HEK293 (cell line): ENCODE measurements around the gene TIE1.

Source experiments
- CTCF ChIP-seq: fragments of 450-650 bp; formaldehyde crosslinking; IDR thresholded peaks from 2 replicates; pipeline ENCODE4 v1.5.1; 2016; ENCODE audit warnings: missing biosample characterization, missing genetic modification characterization
- GLIS1 ChIP-seq: fragments of 450-650 bp; formaldehyde crosslinking; IDR thresholded peaks from 2 replicates; pipeline ENCODE4 v1.5.1; 2016; ENCODE audit warnings: missing biosample characterization, missing genetic modification characterization
- RBAK ChIP-seq: fragments of 450-650 bp; formaldehyde crosslinking; IDR thresholded peaks from 2 replicates; pipeline ENCODE4 v1.5.1; 2016; ENCODE audit warnings: missing biosample characterization, missing genetic modification characterization
- ZNF138 ChIP-seq: fragments of 450-650 bp; formaldehyde crosslinking; IDR thresholded peaks from 2 replicates; pipeline ENCODE4 v1.5.1; 2016; ENCODE audit warnings: missing biosample characterization, missing genetic modification characterization, borderline replicate concordance
- ZNF18 ChIP-seq: fragments of 450-650 bp; formaldehyde crosslinking; IDR thresholded peaks from 2 replicates; pipeline ENCODE4 v1.5.1; 2016; ENCODE audit warnings: missing biosample characterization, missing genetic modification characterization
- ZNF274 ChIP-seq, 2 experiments: fragments of 200-500 bp in 1 of 2; fragments of 450-650 bp in 1 of 2; sonication (Bioruptor generic) in 1 of 2; formaldehyde crosslinking in 1 of 2; IDR thresholded peaks; 2 replicates each; pipeline versions ENCODE4 v1.5.1 to v1.6.1; 2014 to 2016; ENCODE audit warnings: borderline replicate concordance in 1 of 2, inconsistent platforms in 1 of 2, low read length in 1 of 2, missing biosample characterization in 1 of 2, missing genetic modification characterization in 1 of 2
- ZNF423 ChIP-seq: fragments of 450-650 bp; formaldehyde crosslinking; IDR thresholded peaks from 2 replicates; pipeline ENCODE4 v1.5.1; 2016; ENCODE audit warnings: missing biosample characterization, missing genetic modification characterization
- ZNF549 ChIP-seq: fragments of 450-650 bp; IDR thresholded peaks from 2 replicates; pipeline ENCODE4 v1.5.1; 2018; ENCODE audit warnings: missing biosample characterization, missing genetic modification characterization, mild to moderate bottlenecking, inconsistent platforms, moderate library complexity
- ZNF561 ChIP-seq: fragments of 450-650 bp; IDR thresholded peaks from 2 replicates; pipeline ENCODE4 v1.5.1; 2018; ENCODE audit warnings: missing biosample characterization, missing genetic modification characterization, borderline replicate concordance
- ZNF623 ChIP-seq: fragments of 450-650 bp; formaldehyde crosslinking; IDR thresholded peaks from 2 replicates; pipeline ENCODE4 v1.5.1; 2016; ENCODE audit warnings: missing biosample characterization, missing genetic modification characterization
- ZNF677 ChIP-seq: fragments of 450-650 bp; IDR thresholded peaks from 2 replicates; pipeline ENCODE4 v1.5.0; 2018; ENCODE audit warnings: missing biosample characterization, mild to moderate bottlenecking, missing genetic modification characterization, moderate library complexity
- ZNF768 ChIP-seq: fragments of 450-650 bp; formaldehyde crosslinking; IDR thresholded peaks from 2 replicates; pipeline ENCODE4 v1.5.1; 2018; ENCODE audit warnings: missing biosample characterization, mild to moderate bottlenecking, missing genetic modification characterization
- ZNF830 ChIP-seq: fragments of 450-650 bp; IDR thresholded peaks from 2 replicates; pipeline ENCODE4 v1.5.0; 2018; ENCODE audit warnings: missing biosample characterization, missing genetic modification characterization, low read depth, mild to moderate bottlenecking, moderate library complexity
- ZNF837 ChIP-seq: fragments of 450-650 bp; formaldehyde crosslinking; IDR thresholded peaks from 2 replicates; pipeline ENCODE4 v1.5.1; 2016; ENCODE audit warnings: missing biosample characterization, missing genetic modification characterization

GRCh38 chr1:43305461-43305860 is 4.7 kb downstream of the TIE1 start:
- no peak for TF ChIP-seq CTCF (tag by site-specific recombination)
- TF ChIP-seq ZNF423 (tag by site-specific recombination): no peak
- no peak for TF ChIP-seq ZNF138 (tag by site-specific recombination)
- TF ChIP-seq GLIS1 (tag by site-specific recombination): no peak
- no peak for TF ChIP-seq ZNF18 (tag by site-specific recombination)
- no peak for TF ChIP-seq ZNF768 (tag by site-specific recombination)
- TF ChIP-seq ZNF677: no peak
- no peak for TF ChIP-seq ZNF623 (tag by site-specific recombination)
- no peak for TF ChIP-seq ZNF837 (tag by site-specific recombination)
- TF ChIP-seq ZNF561 (tag by site-specific recombination): no peak
- TF ChIP-seq ZNF549 (tag by site-specific recombination): no peak
- no peak for TF ChIP-seq ZNF274 (IDR thresholded peaks at IDR 0.05; ENCODE audit: low read length)
- TF ChIP-seq ZNF274 (tag by site-specific recombination; IDR thresholded peaks at IDR 0.05; ENCODE audit: borderline replicate concordance): no peak
- TF ChIP-seq RBAK (tag by site-specific recombination): no peak
- no peak for TF ChIP-seq ZNF830 (tag by site-specific recombination)
